DND-41 (cell line): ENCODE results near the gene C1orf174.

Experiments
- CTCF ChIP-seq: IDR thresholded peaks from 2 replicates; pipeline ENCODE4 v1.5.1; 2012; ENCODE audit warnings: borderline replicate concordance, low read length, moderate library complexity, mild to moderate bottlenecking; ENCODE audit not compliant: poor library complexity, severe bottlenecking; ENCODE audit errors: extremely low read depth
- EZH2 ChIP-seq: IDR thresholded peaks from 3 replicates; pipeline ENCODE4 v1.6.1; 2012; ENCODE audit warnings: borderline replicate concordance, low read depth, mild to moderate bottlenecking, moderate library complexity, low read length, inconsistent platforms; ENCODE audit not compliant: severe bottlenecking

GRCh38 chr1:3847081-3847480, 53.0 kb downstream of the C1orf174 start:
- TF ChIP-seq CTCF = no peak
- no peak for TF ChIP-seq EZH2
